GM19193 (cell line): Measurements from ENCODE around the gene FOXP1.

Experiments used
- POLR2A ChIP-seq: IDR thresholded peaks from 4 replicates; pipeline ENCODE4 v1.6.1; 2011; ENCODE audit not compliant: insufficient read depth, insufficient read length; ENCODE audit errors: extremely low read depth

FOXP1 gene

GRCh38 chr3:71053495-71053894, 530.0 kb downstream of the FOXP1 start:
- no peak for TF ChIP-seq POLR2A

DNA sequence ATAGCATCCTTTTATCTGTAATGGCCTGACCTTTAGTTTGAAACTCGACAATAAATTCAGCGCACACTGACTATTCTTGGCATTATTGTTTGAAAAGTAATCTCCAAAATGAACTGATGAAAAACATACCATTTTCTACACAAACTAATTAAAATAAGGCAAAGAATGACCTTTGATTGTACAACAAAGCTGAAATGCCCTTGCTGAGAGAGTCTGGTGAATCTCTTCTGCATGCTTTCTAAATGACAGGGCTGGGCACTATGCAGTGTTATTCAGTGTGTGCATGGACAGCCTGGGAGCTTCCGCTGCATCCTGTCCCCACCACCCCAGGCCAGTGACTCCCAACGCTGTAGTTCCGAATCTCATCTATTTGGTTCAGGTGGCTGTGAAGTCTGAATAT, 530.8 kb downstream of the FOXP1 start:
- TF ChIP-seq POLR2A, result no peak

DNA sequence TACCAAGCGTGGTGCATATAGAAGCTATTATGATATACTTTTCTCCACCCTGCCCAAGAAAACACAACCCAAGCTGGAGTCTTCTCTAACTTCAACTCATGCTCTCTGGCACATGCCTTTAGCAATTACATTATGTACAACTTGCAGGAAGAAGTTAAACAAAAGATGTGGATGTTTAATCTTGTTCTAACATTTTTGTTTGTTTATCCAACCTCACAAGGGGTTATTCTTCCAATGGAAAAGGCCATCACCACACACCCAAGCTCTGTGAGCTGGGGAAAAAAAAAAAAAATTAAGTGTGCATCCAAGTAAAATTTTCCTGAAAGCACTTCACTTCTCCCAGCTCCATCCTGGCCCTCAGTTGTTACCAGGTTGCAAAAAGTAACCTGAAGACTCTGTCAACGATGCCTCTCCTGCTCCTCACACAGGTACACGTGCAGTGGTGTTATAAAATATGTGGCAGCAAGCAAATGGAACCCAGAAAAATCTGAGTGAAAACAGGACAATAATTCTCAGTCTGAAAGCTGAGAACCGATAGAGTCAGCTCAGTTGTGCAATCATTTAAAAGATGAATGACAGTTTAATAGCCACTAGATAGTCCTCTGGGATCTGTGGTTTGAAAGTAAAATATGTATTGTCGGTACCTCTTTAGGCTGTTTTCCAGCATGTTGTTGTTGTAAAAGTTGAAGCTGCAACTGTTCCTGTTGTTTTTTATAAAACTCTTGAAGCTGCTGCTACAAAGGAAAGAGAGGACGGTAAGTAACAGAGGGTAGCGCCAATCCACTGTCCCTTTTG, 531.4 kb downstream of the FOXP1 start:
- no peak for TF ChIP-seq POLR2A

DNA sequence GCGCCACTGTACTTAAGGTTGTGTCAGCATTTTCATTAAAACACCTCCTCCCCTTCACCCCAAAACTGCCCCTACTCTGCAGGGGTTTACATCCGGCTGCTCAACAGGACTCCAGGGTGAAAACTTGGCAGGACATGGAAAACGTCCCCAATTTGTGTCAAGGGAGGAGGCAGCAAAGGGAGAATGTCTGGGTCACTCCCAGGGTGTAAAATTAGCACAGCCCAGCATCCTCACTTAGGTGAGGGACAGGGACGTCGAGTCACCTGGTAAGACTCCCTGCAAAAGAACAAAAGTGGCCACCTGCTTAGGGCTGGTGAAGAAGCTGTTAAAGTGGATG, 532.3 kb downstream of the FOXP1 start:
- no peak for TF ChIP-seq POLR2A

DNA sequence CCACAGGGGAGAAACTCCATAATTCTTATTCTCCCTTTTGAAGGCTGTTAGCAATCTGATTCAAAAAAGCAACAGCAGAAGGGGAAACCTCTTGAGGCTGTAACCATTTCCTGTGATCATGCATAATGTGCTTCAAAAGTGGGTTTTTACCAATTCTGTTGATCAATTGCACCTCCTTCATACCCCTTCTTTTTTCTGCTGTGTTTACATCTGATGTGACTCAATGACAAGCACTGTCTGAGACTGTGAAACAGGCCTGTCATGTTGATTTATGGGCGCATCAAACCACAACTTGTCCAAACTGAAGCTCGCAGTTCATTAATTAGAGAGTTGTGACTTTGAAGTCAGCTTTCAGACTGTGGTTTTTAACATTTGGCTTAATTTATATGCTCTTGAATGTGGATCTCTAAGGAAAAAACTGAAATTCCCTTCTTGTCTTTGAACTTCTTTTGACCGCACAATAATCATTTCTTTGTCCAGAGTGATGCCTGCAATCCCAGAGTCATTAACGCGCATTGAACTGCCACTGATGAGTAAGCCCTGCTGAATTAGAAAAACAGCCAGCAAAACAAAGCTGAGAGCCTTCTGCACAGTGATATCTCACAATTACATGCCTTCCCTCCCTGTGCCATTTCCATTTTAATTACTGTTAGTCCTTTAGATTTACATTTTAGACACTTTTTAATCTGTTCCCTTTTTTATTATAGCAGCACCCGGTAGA, 532.8 kb downstream of the FOXP1 start:
- TF ChIP-seq POLR2A, result no peak

- TF ChIP-seq POLR2A, result no peak
These were observed 533.4 kb downstream of the FOXP1 start for GRCh38 chr3:71050166-71050537.

GRCh38 chr3:71048948-71049347, 534.6 kb downstream of the FOXP1 start:
- no peak for TF ChIP-seq POLR2A

- no peak for TF ChIP-seq POLR2A
These were observed 535.7 kb downstream of the FOXP1 start for GRCh38 chr3:71047616-71048531.

- no peak for TF ChIP-seq POLR2A
These were observed 536.7 kb downstream of the FOXP1 start for GRCh38 chr3:71046791-71047190.

- TF ChIP-seq POLR2A, result no peak
These were observed 537.6 kb downstream of the FOXP1 start for GRCh38 chr3:71045917-71046282.

DNA sequence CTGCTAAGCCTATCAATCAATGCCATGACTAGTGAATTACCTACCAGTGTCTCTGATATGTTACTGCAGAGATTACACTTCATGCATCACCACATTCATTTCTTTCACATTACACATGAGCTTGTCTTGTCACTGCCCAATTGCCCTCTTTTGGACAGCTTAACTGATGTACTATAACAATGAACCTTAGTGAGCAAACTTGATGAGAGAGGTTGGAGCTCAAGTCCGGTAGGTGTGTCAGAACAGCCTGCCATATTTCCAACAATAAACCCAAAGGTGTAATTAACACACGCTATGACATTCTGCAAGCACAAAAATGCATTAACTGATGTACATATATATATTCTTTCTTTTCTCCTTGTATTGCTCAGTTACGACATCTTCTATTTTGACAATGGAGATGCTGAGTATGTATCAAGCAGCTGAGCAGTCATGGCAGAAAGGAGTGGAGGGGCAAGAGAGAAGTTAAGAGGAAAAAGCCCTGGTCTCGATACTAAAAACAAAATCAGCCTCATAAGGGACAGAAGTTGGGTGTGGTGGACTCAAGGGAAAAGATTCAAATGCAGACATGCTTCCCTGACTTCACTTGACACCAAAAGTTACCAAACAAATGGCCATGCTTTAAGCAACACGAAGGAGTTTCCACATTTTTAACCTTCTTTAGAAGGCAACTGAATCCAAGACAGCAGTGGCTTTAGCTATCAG, 538.2 kb downstream of the FOXP1 start:
- TF ChIP-seq POLR2A, result no peak

- no peak for TF ChIP-seq POLR2A
These were observed 540.8 kb downstream of the FOXP1 start for GRCh38 chr3:71042759-71043158.

DNA sequence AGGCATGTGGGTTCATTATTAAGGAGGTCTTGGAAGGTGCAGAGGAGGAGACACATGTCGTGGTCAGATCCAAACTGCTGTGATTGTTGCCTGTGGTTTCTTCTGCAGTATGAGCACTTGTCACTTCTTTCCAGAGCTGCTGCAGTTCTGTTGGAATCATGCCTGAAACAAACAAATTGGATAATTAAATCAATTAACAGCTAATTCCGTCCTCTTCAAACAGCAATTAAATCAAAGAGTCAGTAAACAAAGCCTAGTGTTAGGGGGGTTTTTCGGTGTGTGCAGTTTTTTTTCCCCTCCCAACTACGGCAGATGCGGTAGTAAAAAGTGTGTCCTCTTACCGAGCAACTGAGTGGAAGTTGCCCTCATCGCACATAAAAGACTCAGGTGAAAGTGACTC, 542.2 kb downstream of the FOXP1 start:
- no peak for TF ChIP-seq POLR2A

DNA sequence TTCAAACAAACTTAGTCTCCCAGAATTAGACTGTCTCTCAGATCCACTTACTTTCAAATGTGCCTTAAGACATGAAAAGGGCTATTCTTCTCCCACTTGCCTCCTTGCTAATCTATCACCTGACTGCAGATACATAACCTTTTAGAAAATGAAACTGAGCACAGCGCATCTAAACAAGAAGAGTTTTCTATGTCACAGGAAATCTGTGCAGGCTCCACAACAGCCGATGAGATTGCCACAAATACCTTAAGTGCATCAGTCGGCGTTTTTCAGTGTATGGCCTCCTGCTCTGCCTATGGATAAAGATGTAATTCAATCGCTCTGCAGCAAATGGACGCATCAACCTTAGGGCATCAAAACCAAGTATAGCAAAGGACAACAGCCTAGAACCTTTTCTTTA, 544.2 kb downstream of the FOXP1 start:
- no peak for TF ChIP-seq POLR2A

- no peak for TF ChIP-seq POLR2A
These were observed 545.8 kb downstream of the FOXP1 start for GRCh38 chr3:71037775-71038174.
